Stimulated activated CD4-positive, alpha-beta T cell treated with anti-CD3 and anti-CD28 coated beads, Interleukin-12 subunit alpha, Interleukin-12 subunit beta, amount 100 ng/mL, for 48 hours (primary cell): ENCODE results near the gene ALDH16A1.

ENCODE experiments used
- DNase-seq, 3 donors: peaks; one replicate each; pipeline ENCODE4 v3.0.0-alpha.2; 2020; ENCODE audit warnings: low read depth in 2 of 3, low spot score in 1 of 3

Gene ALDH16A1

GRCh38 chr19:49507803-49508494, 54.9 kb downstream of the ALDH16A1 start:
- no peak for DNase-seq

- DNase-seq, result no peak
These were observed 60.1 kb downstream of the ALDH16A1 start for GRCh38 chr19:49512970-49513745.

- DNase-seq, result no peak
These were observed 60.7 kb downstream of the ALDH16A1 start for GRCh38 chr19:49513746-49514118.

- no peak for DNase-seq
These were observed 61.1 kb downstream of the ALDH16A1 start for GRCh38 chr19:49514151-49514550.

GRCh38 chr19:49515767-49516166, 62.7 kb downstream of the ALDH16A1 start:
- no peak for DNase-seq

GRCh38 chr19:49518033-49518432, 65.0 kb downstream of the ALDH16A1 start:
- DNase-seq, result no peak
